ENCODE results near the gene IFT27.

- TF ChIP-seq CTCF (optimal IDR thresholded peaks at IDR 0.05 in 1 of 3, IDR thresholded peaks at IDR 0.05 in 1 of 3, conservative IDR thresholded peaks at IDR 0.05 in 1 of 3; ENCODE audit: extremely low read depth in 1 of 3, insufficient read depth in 2 of 3, low read length in 3 of 3), result no peak
- no peak for TF ChIP-seq EZH2 (IDR thresholded peaks at IDR 0.05; ENCODE audit: low read length)
These were observed 14.2 kb downstream of the IFT27 start for GRCh38 chr22:36761553-36762240.
